H1 (cell line): ENCODE results near the gene FBN2. TPM values are rescaled to one million over a fixed set of nuclear protein-coding genes. Genes with fewer than 3 reads are reported as not detected.

ENCODE experiments used
- CTCF ChIA-PET: fragments of 300-600 bp; sonication (Branson Sonifier 250); formaldehyde crosslinking; loops from one replicate; lab custom pipeline; 2021; ENCODE audit not compliant: partially characterized antibody; lab: Charles Lee
- POLR2A ChIA-PET: fragments of 300-600 bp; sonication (Branson Sonifier 250); formaldehyde crosslinking; loops from one replicate; lab custom pipeline; 2021; ENCODE audit warnings: inconsistent platforms; ENCODE audit not compliant: partially characterized antibody; lab: Charles Lee
- DNase-seq, 2 experiments: peaks; one replicate each; pipeline versions ENCODE4 v3.0.0 to v3.0.0-alpha.2; 2010 to 2022; ENCODE audit warnings: low spot score in 2 of 2, low read depth in 1 of 2, mixed read lengths in 1 of 2
- FAIRE-seq: peaks from 2 replicates; lab custom pipeline; 2011; peaks lifted over from hg19 to GRCh38; lab: Jason Lieb, UNC
- H2AFZ ChIP-seq: 2 replicates; pipeline ENCODE4 v1.8.1; 2012; ENCODE audit warnings: low read length, inconsistent platforms
- H2AK5ac ChIP-seq: 2 replicates; pipeline ENCODE4 v1.6.1; 2013; ENCODE audit warnings: low read depth, low read length
- H2BK120ac ChIP-seq: replicated peaks from 2 replicates; pipeline ENCODE3; 2013; ENCODE audit warnings: low read depth, low read length, inconsistent platforms
- H2BK12ac ChIP-seq: 2 replicates; pipeline ENCODE4 v1.6.1; 2013; ENCODE audit warnings: low read depth, low read length
- H2BK15ac ChIP-seq: 2 replicates; pipeline ENCODE4 v1.6.1; 2013; ENCODE audit warnings: low read length
- H2BK20ac ChIP-seq: 2 replicates; pipeline ENCODE4 v1.6.1; 2013; ENCODE audit warnings: low read length
- H2BK5ac ChIP-seq: 2 replicates; pipeline ENCODE4 v1.6.1; 2013; ENCODE audit warnings: low read depth, low read length
- H3K14ac ChIP-seq: 2 replicates; pipeline ENCODE4 v1.6.1; 2013; ENCODE audit warnings: inconsistent platforms; ENCODE audit not compliant: insufficient read length
- H3K18ac ChIP-seq: 2 replicates; pipeline ENCODE4 v1.6.1; 2013; ENCODE audit warnings: low read length; ENCODE audit errors: extremely low read depth
- H3K23ac ChIP-seq: 2 replicates; pipeline ENCODE4 v1.6.1; 2013; ENCODE audit warnings: inconsistent platforms; ENCODE audit not compliant: insufficient read length
- H3K23me2 ChIP-seq: 2 replicates; pipeline ENCODE4 v1.6.1; 2013; ENCODE audit warnings: low read depth, low read length
- H3K27ac ChIP-seq: 2 replicates; pipeline ENCODE4 v1.6.1; 2011; ENCODE audit warnings: low read depth, low read length, inconsistent platforms
- H3K27me3 ChIP-seq, 4 experiments: replicated peaks in 1 of 4; 1 replicate in 1 of 4; 2 replicates in 3 of 4; pipeline versions ENCODE4 v1.6.1 to v1.8.1; 2011 to 2013; ENCODE audit warnings: low read length in 3 of 4, mild to moderate bottlenecking in 3 of 4, inconsistent platforms in 2 of 4, mixed read lengths in 2 of 4, moderate library complexity in 1 of 4; ENCODE audit not compliant: control insufficient read depth in 3 of 4, insufficient read depth in 3 of 4; ENCODE audit errors: extremely low read depth in 1 of 4
- H3K36me3 ChIP-seq, 4 experiments: 2 replicates each; pipeline versions ENCODE4 v1.6.1 to v1.8.1; 2011 to 2013; ENCODE audit warnings: mild to moderate bottlenecking in 4 of 4, low read length in 3 of 4, moderate library complexity in 2 of 4, control low read depth in 1 of 4, inconsistent platforms in 1 of 4; ENCODE audit not compliant: insufficient read depth in 4 of 4, control insufficient read depth in 2 of 4
- H3K4ac ChIP-seq: replicated peaks from 2 replicates; pipeline ENCODE3; 2013; ENCODE audit warnings: low read length, low read depth, mixed read lengths, inconsistent platforms; ENCODE audit not compliant: insufficient read length
- H3K4me1 ChIP-seq, 4 experiments: replicated peaks in 1 of 4; 1 replicate in 1 of 4; 2 replicates in 3 of 4; pipeline versions ENCODE4 v1.6.1 to v1.8.1; 2011 to 2013; ENCODE audit warnings: low read length in 3 of 4, inconsistent platforms in 2 of 4, mixed read lengths in 1 of 4; ENCODE audit not compliant: insufficient read depth in 4 of 4, control insufficient read depth in 3 of 4
- H3K4me2 ChIP-seq, 2 experiments: 2 replicates each; pipeline versions ENCODE4 v1.6.1 to v1.8.1; 2011 to 2013; ENCODE audit warnings: low read depth in 2 of 2, low read length in 2 of 2, control low read depth in 1 of 2, inconsistent platforms in 1 of 2, mild to moderate bottlenecking in 1 of 2; ENCODE audit not compliant: insufficient read depth in 1 of 2
- H3K4me3 ChIP-seq, 4 experiments: fragments of 200-600, 300-600 bp in 1 of 4; sonication (generic), shearing (Covaris generic), sonication (Bioruptor Twin) in 1 of 4; 2 replicates each; pipeline versions ENCODE4 v1.5.1 to v1.8.1; 2011 to 2016; ENCODE audit warnings: low read length in 4 of 4, low read depth in 3 of 4, control low read depth in 2 of 4, inconsistent platforms in 2 of 4, mild to moderate bottlenecking in 2 of 4, mixed read lengths in 1 of 4, moderate library complexity in 1 of 4; ENCODE audit not compliant: insufficient read depth in 2 of 4; ENCODE audit errors: extremely low read depth in 1 of 4
- H3K56ac ChIP-seq: replicated peaks from 2 replicates; pipeline ENCODE3; 2013; ENCODE audit warnings: low read depth, mild to moderate bottlenecking, mixed read lengths, low read length, inconsistent platforms; ENCODE audit not compliant: insufficient read length
- H3K79me1 ChIP-seq: 2 replicates; pipeline ENCODE4 v1.6.1; 2013; ENCODE audit warnings: low read depth, low read length, control low read depth
- H3K79me2 ChIP-seq, 2 experiments: 2 replicates each; pipeline versions ENCODE4 v1.6.1 to v1.8.1; 2012 to 2013; ENCODE audit warnings: low read length in 2 of 2, mild to moderate bottlenecking in 2 of 2, inconsistent platforms in 1 of 2; ENCODE audit not compliant: insufficient read depth in 2 of 2, control insufficient read depth in 1 of 2
- H3K9ac ChIP-seq, 4 experiments: replicated peaks in 1 of 4; 1 replicate in 1 of 4; 2 replicates in 3 of 4; pipeline versions ENCODE4 v1.6.1 to v1.8.1; 2011 to 2013; ENCODE audit warnings: low read depth in 3 of 4, low read length in 3 of 4, control low read depth in 2 of 4, mild to moderate bottlenecking in 2 of 4, moderate library complexity in 2 of 4, inconsistent platforms in 1 of 4; ENCODE audit errors: extremely low read depth in 1 of 4
- H3K9me3 ChIP-seq, 2 experiments: 2 replicates each; pipeline versions ENCODE4 v1.6.1 to v1.8.1; 2012 to 2013; ENCODE audit warnings: mild to moderate bottlenecking in 2 of 2, moderate library complexity in 2 of 2, control low read depth in 1 of 2, inconsistent platforms in 1 of 2, low read depth in 1 of 2, low read length in 1 of 2, mixed read lengths in 1 of 2; ENCODE audit not compliant: insufficient read depth in 2 of 2
- H4K20me1 ChIP-seq, 2 experiments: replicated peaks in 1 of 2; 2 replicates each; pipeline versions ENCODE3 to v1.8.1; 2011 to 2013; ENCODE audit warnings: inconsistent platforms in 2 of 2, low read length in 2 of 2, mild to moderate bottlenecking in 1 of 2; ENCODE audit not compliant: insufficient read depth in 2 of 2, control insufficient read depth in 1 of 2
- H4K5ac ChIP-seq: 2 replicates; pipeline ENCODE4 v1.6.1; 2013; ENCODE audit warnings: low read length, low read depth, mixed read lengths, inconsistent platforms; ENCODE audit not compliant: insufficient read length
- H4K8ac ChIP-seq: 2 replicates; pipeline ENCODE4 v1.8.0; 2013; ENCODE audit warnings: mild to moderate bottlenecking, moderate library complexity, low read length, inconsistent platforms; ENCODE audit not compliant: insufficient read depth; ENCODE audit errors: extremely low read depth
- H4K91ac ChIP-seq: replicated peaks from 2 replicates; pipeline ENCODE3; 2013; ENCODE audit warnings: low read length, mixed read lengths, inconsistent platforms; ENCODE audit not compliant: insufficient read length
- FOSL1 ChIP-seq: IDR thresholded peaks from 2 replicates; pipeline ENCODE4 v1.6.1; 2011; ENCODE audit warnings: mild to moderate bottlenecking, low read depth, low read length, moderate library complexity; ENCODE audit not compliant: insufficient read depth
- HDAC6 ChIP-seq: IDR thresholded peaks from one replicate; pipeline ENCODE4 v1.7.1; 2012; ENCODE audit warnings: low read depth, mild to moderate bottlenecking, inconsistent platforms, low read length, moderate library complexity
- WGBS, 2 experiments: shearing (Covaris generic) in 1 of 2; methylation state at CpG; one replicate each; pipeline versions ENCODE4 v1.1.6 to v1.1.7; 2013 to 2015; ENCODE audit warnings: low lambda C conversion rate in 2 of 2, mixed read lengths in 2 of 2, inconsistent platforms in 1 of 2, low coverage in 1 of 2, missing lambda C conversion rate in 1 of 2; ENCODE audit not compliant: insufficient replicate concordance in 2 of 2, insufficient coverage in 1 of 2, insufficient read length in 1 of 2; ENCODE audit errors: extremely low coverage in 1 of 2, missing lambda C conversion rate in 1 of 2; 5-methylcytosine and 5-hydroxymethylcytosine counted together
- polyA plus RNA-seq, 7 experiments: library from polyadenylated mRNA; depleted of rRNA in 3 of 7; stranded (reverse) in 5 of 7; unstranded in 2 of 7; fragments of >200 nt in 5 of 7; fragments of 200-250 nt in 2 of 7; gene quantifications; 1 replicate in 5 of 7; 2 replicates in 1 of 7; 4 replicates in 1 of 7; pipeline versions ENCODE4 v1.2.1 to v1.2.3, GENCODE V29; 2011 to 2013; ENCODE audit warnings: missing spikeins in 2 of 7, mixed read lengths in 2 of 7
- total RNA-seq: library from RNA; stranded (reverse); fragmentation: NEBNext Ultra II Directional; extraction: Animal tissue kit (Norgen Biotek cat#: 25700); gene quantifications from 2 replicates; pipeline ENCODE4 v1.2.1, GENCODE V29; 2021

FBN2 gene
- total and polyA plus RNA-seq, 2 of the 8 experiments (the other 6 are each of a cell fraction or from before 2014, with no cell fraction given), result 14.1 to 16.3 TPM

DNA sequence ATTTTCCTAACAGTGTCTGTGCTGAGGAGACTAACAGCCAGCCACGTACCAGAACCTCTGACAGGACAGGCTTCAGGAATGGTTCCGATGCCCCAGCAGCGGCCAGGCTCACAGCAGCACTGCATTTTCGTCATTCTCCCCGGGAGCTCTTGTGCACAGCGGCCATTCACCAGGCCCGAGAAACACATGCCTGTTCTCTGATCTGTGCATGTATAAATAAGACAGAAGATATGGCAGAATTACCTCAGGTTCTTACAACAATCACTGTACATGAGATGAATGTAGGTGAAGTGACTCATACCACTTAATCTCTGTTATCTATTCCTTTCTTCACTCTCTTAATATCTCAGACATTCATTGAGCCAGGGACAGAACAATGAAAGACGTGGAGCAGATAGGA is 143.0 kb downstream of the FBN2 start:
- DNase-seq (no peak), FAIRE-seq (no peak)
- Histone ChIP-seq H2AFZ (no peak overlapping the region), H3K56ac (no peak overlapping the region), H3K36me3 (no peaks in the 10 kb centered on the region), H4K5ac (no peak overlapping the region), H3K23ac (no peak overlapping the region), H3K4me3 (no peak overlapping the region), H3K79me2 (no peaks in the 10 kb centered on the region), H3K14ac (no peak overlapping the region), H3K4me2 (no peak overlapping the region), H4K8ac (no peak overlapping the region), H3K4me1 (no peaks in the 10 kb centered on the region), H4K91ac (no peak overlapping the region), H2BK120ac (no peak overlapping the region), H2AK5ac (no peak overlapping the region), H3K27me3 (no peaks in the 10 kb centered on the region), H3K18ac (no peak overlapping the region), H4K20me1 (no peaks in the 10 kb centered on the region), H2BK5ac (no peak overlapping the region), H3K27ac (no peak overlapping the region), H3K9ac (no peak overlapping the region), H3K4ac (no peak overlapping the region), H2BK12ac (no peak overlapping the region), H2BK15ac (no peak overlapping the region), H3K9me3 (no peaks in the 10 kb centered on the region), H2BK20ac (no peak overlapping the region), H3K79me1 (no peaks in the 10 kb centered on the region), H3K23me2 (no peaks in the 10 kb centered on the region)
- ChIA-PET CTCF (interaction anchor here (0.8 to 1.1 kb wide), 2 partner anchors 12 to 16 kb away, joined by 3 to 4 read pairs; no protein-coding TSS in a partner anchor), POLR2A (no interaction called here)
- TF ChIP-seq HDAC6 (no peak), FOSL1 (no peak)
- WGBS, 2 experiments, result 99% methylated on average over 8 of the region's 8 CpGs; no CpG with 5 or more reads in 1 of the 2 experiments
